Natural killer cell (primary cell): ENCODE results near the gene THEM5. TPM values are rescaled to one million over a fixed set of nuclear protein-coding genes. Genes with fewer than 3 reads are reported as not detected.

Experiments
- ATAC-seq, 3 donors: fragments of 150-1000 bp in 2 of 3; fragments of 200-7000 bp in 1 of 3; cut with Tn5 transposase; 1 replicate in 1 of 3; 2 replicates in 2 of 3; pipeline ENCODE4 v1.10.0; 2021; ENCODE audit warnings: mild to moderate bottlenecking in 2 of 3, moderate library complexity in 2 of 3
- DNase-seq, 2 donors: peaks; one replicate each; pipeline versions ENCODE4 v3.0.0 to v3.0.0-alpha.2; 2013 to 2021; ENCODE audit warnings: mixed read lengths in 1 of 2
- H3K27ac ChIP-seq: one replicate; pipeline ENCODE4 v1.5.1; 2013; ENCODE audit warnings: mild to moderate bottlenecking, low read length
- H3K27me3 ChIP-seq: one replicate; pipeline ENCODE4 v1.6.1; 2013; ENCODE audit warnings: low read length; ENCODE audit not compliant: control insufficient read depth, insufficient read depth
- H3K36me3 ChIP-seq: one replicate; pipeline ENCODE4 v1.6.1; 2013; ENCODE audit warnings: low read length; ENCODE audit not compliant: control insufficient read depth, insufficient read depth
- H3K4me1 ChIP-seq: one replicate; pipeline ENCODE4 v1.6.1; 2013; ENCODE audit warnings: low read length; ENCODE audit not compliant: control insufficient read depth, insufficient read depth
- H3K4me3 ChIP-seq: one replicate; pipeline ENCODE4 v1.5.1; 2013; ENCODE audit warnings: low read length
- H3K9me3 ChIP-seq: one replicate; pipeline ENCODE4 v1.6.1; 2013; ENCODE audit warnings: low read length; ENCODE audit not compliant: control insufficient read depth, insufficient read depth
- H3K27ac Mint-ChIP-seq, 2 donors: one replicate each; pipeline ENCODE4 v1.8.0; 2022; ENCODE audit warnings: mild to moderate bottlenecking in 2 of 2, mixed read lengths in 2 of 2, moderate library complexity in 1 of 2
- H3K27me3 Mint-ChIP-seq, 2 donors: one replicate each; pipeline ENCODE4 v1.8.0; 2022; ENCODE audit warnings: low read depth in 2 of 2, mixed read lengths in 2 of 2
- H3K36me3 Mint-ChIP-seq: one replicate; pipeline ENCODE4 v1.8.0; 2022; ENCODE audit warnings: mixed read lengths
- H3K4me1 Mint-ChIP-seq, 2 donors: one replicate each; pipeline ENCODE4 v1.8.0; 2022; ENCODE audit warnings: mixed read lengths in 2 of 2
- H3K4me3 Mint-ChIP-seq: one replicate; pipeline ENCODE4 v1.8.0; 2022; ENCODE audit warnings: mild to moderate bottlenecking, moderate library complexity, mixed read lengths
- H3K9me3 Mint-ChIP-seq, 2 donors: one replicate each; pipeline ENCODE4 v1.8.0; 2022; ENCODE audit warnings: mixed read lengths in 2 of 2
- CTCF ChIP-seq: fragments of 200-600 bp; IDR thresholded peaks from one replicate; pipeline ENCODE4 v1.8.0; 2022; ENCODE audit warnings: antibody characterized with exemption
- WGBS: methylation state at CpG from one replicate; pipeline ENCODE4 v1.1.7; 2013; ENCODE audit warnings: missing lambda C conversion rate; ENCODE audit not compliant: insufficient coverage; 5-methylcytosine and 5-hydroxymethylcytosine counted together
- intact Hi-C: fragments of 100-400 bp; cut with micrococcal nuclease; formaldehyde crosslinking; loops from one replicate; pipeline ENCODE4 v1.14.2; 2022
- total RNA-seq, 4 donors: library from RNA; stranded (reverse); fragments of 120-200 nt in 1 of 4; gene quantifications; one replicate each; pipeline versions ENCODE4 v1.2.3 to v1.2.4, GENCODE V29; 2013 to 2022

Gene THEM5
- total RNA-seq, 3 donors from 2014 or later (not counting 1 experiment from before 2014, with no cell fraction given): 0.52 TPM; not detected in 2

- Mint-ChIP-seq H3K4me1 (no peaks in the 10 kb centered on the region), H3K27ac (no peak overlapping the region), H3K27me3 (peaks cover 0 to 10% of the 10 kb centered on the region in 2 donors), H3K4me3 (no peak overlapping the region), H3K36me3 (no peaks in the 10 kb centered on the region), H3K9me3 (no peaks in the 10 kb centered on the region)
- WGBS: 95% methylated on average over 7 of the region's 7 CpGs
- DNase-seq (no peak), ATAC-seq (no peak)
- Histone ChIP-seq H3K36me3 (no peaks in the 10 kb centered on the region), H3K4me1 (no peaks in the 10 kb centered on the region), H3K27ac (no peak overlapping the region), H3K27me3 (no peaks in the 10 kb centered on the region), H3K9me3 (no peaks in the 10 kb centered on the region), H3K4me3 (no peak overlapping the region)
- TF ChIP-seq CTCF: no peak
- intact Hi-C loops: no loop called here
These were observed 7.1 kb upstream of the THEM5 start for GRCh38 chr1:151860504-151861187.

- H3K4me3 ChIP-seq: no peak overlapping the region
- ATAC-seq (no peak), DNase-seq (no peak)
- H3K4me1 Mint-ChIP-seq: no peaks in the 10 kb centered on the region
- H3K27ac ChIP-seq: no peak overlapping the region
- H3K9me3 ChIP-seq: no peaks in the 10 kb centered on the region
- no peak for TF ChIP-seq CTCF
- H3K9me3 Mint-ChIP-seq: no peaks in the 10 kb centered on the region
- no peaks in the 10 kb centered on the region for H3K36me3 ChIP-seq
- peaks cover 0 to 6% of the 10 kb centered on the region in 2 donors for H3K27me3 Mint-ChIP-seq
- intact Hi-C loops: no loop called here
- H3K36me3 Mint-ChIP-seq: no peaks in the 10 kb centered on the region
- H3K27me3 ChIP-seq: no peaks in the 10 kb centered on the region
- no peak overlapping the region for H3K27ac Mint-ChIP-seq
- no peaks in the 10 kb centered on the region for H3K4me1 ChIP-seq
- H3K4me3 Mint-ChIP-seq: no peak overlapping the region
- WGBS: 62% methylated on average over 5 of the region's 6 CpGs
These were observed 6.4 kb upstream of the THEM5 start for GRCh38 chr1:151859891-151860293.

- TF ChIP-seq CTCF: no peak
- Mint-ChIP-seq H3K27ac (no peak overlapping the region), H3K9me3 (no peaks in the 10 kb centered on the region), H3K4me3 (no peak overlapping the region), H3K27me3 (peaks cover 0 to 6% of the 10 kb centered on the region in 2 donors), H3K4me1 (no peaks in the 10 kb centered on the region), H3K36me3 (no peaks in the 10 kb centered on the region)
- intact Hi-C loops: no loop called here
- no peak for DNase-seq
- no peaks in the 10 kb centered on the region for H3K36me3 ChIP-seq
- WGBS: 87% methylated on average over 6 of the region's 6 CpGs
- no peak for ATAC-seq
- H3K4me1 ChIP-seq: no peaks in the 10 kb centered on the region
- H3K27me3 ChIP-seq: no peaks in the 10 kb centered on the region
- H3K27ac ChIP-seq: no peak overlapping the region
- H3K9me3 ChIP-seq: no peaks in the 10 kb centered on the region
- no peak overlapping the region for H3K4me3 ChIP-seq
These were observed 5.6 kb upstream of the THEM5 start for GRCh38 chr1:151858886-151859665.
